IMR-90 (cell line): ENCODE measurements around the gene SPATA32. TPM values are rescaled to one million over a fixed set of nuclear protein-coding genes. Genes with fewer than 3 reads are reported as not detected.

Experiments used
- ATAC-seq: fragments of 200-7000 bp; cut with Tn5 transposase; 2 replicates; pipeline ENCODE4 v1.9.1; 2020; ENCODE audit warnings: low read depth, mild to moderate bottlenecking, moderate library complexity
- BruUV-seq: library from RNA; stranded (reverse); fragments of 400-500 nt; replicated peaks from 2 replicates; lab custom pipeline; 2021; lab: Mats Ljungman, UMichigan
- CTCF ChIA-PET: fragments of 300-600 bp; formaldehyde crosslinking; extraction: SDS; loops from one replicate; lab custom pipeline; 2021; ENCODE audit warnings: antibody characterized with exemption; lab: Yijun Ruan, JAX
- POLR2A ChIA-PET: fragments of 300-600 bp; sonication (Branson Sonifier 250); formaldehyde crosslinking; loops from one replicate; lab custom pipeline; 2022; ENCODE audit warnings: antibody characterized with exemption; ENCODE audit not compliant: unreplicated experiment; lab: Charles Lee
- DNase-seq: peaks from one replicate; pipeline ENCODE4 v3.0.0; 2013
- H2AFZ ChIP-seq: replicated peaks from 2 replicates; pipeline ENCODE3; 2013; ENCODE audit warnings: low read length, mild to moderate bottlenecking; ENCODE audit not compliant: poor library complexity
- H2AK5ac ChIP-seq: 2 replicates; pipeline ENCODE4 v1.6.1; 2013; ENCODE audit warnings: low read depth, low read length, inconsistent platforms
- H2AK9ac ChIP-seq: replicated peaks from 2 replicates; pipeline ENCODE3; 2013; ENCODE audit warnings: mild to moderate bottlenecking, low read depth, low read length, moderate library complexity; ENCODE audit not compliant: poor library complexity
- H2BK120ac ChIP-seq: 2 replicates; pipeline ENCODE4 v1.6.1; 2013; ENCODE audit warnings: low read depth, low read length, inconsistent platforms
- H2BK15ac ChIP-seq: 3 replicates; pipeline ENCODE4 v1.6.1; 2013; ENCODE audit warnings: low read depth, low read length, inconsistent platforms
- H2BK20ac ChIP-seq: 2 replicates; pipeline ENCODE4 v1.6.1; 2013; ENCODE audit warnings: low read depth, mild to moderate bottlenecking, inconsistent platforms, low read length, moderate library complexity
- H2BK5ac ChIP-seq: 2 replicates; pipeline ENCODE4 v1.6.1; 2013; ENCODE audit warnings: mild to moderate bottlenecking, low read depth, low read length, inconsistent platforms; ENCODE audit not compliant: poor library complexity, severe bottlenecking
- H3K14ac ChIP-seq: replicated peaks from 2 replicates; pipeline ENCODE4 v1.6.1; 2013; ENCODE audit warnings: low read depth, low read length, inconsistent platforms
- H3K18ac ChIP-seq: 2 replicates; pipeline ENCODE4 v1.6.1; 2013; ENCODE audit warnings: low read depth, low read length, control low read depth
- H3K23ac ChIP-seq: 2 replicates; pipeline ENCODE4 v1.6.1; 2013; ENCODE audit warnings: low read depth, low read length, inconsistent platforms
- H3K27ac ChIP-seq: 2 replicates; pipeline ENCODE4 v1.5.1; 2013; ENCODE audit warnings: mild to moderate bottlenecking, control low read depth, low read length; ENCODE audit not compliant: insufficient read depth
- H3K27me3 ChIP-seq: 2 replicates; pipeline ENCODE4 v1.6.1; 2013; ENCODE audit warnings: low read length; ENCODE audit not compliant: control insufficient read depth, insufficient read depth
- H3K36me3 ChIP-seq: 2 replicates; pipeline ENCODE4 v1.6.1; 2013; ENCODE audit warnings: low read length, mixed read lengths; ENCODE audit not compliant: control insufficient read depth, insufficient read depth
- H3K4ac ChIP-seq: 2 replicates; pipeline ENCODE4 v1.6.1; 2013; ENCODE audit warnings: low read depth, low read length, inconsistent platforms
- H3K4me1 ChIP-seq: 2 replicates; pipeline ENCODE4 v1.6.1; 2013; ENCODE audit warnings: low read length, mixed read lengths; ENCODE audit not compliant: control insufficient read depth, insufficient read depth
- H3K4me2 ChIP-seq: 2 replicates; pipeline ENCODE4 v1.6.1; 2013; ENCODE audit warnings: low read depth, mild to moderate bottlenecking, control low read depth, low read length, moderate library complexity
- H3K4me3 ChIP-seq: 2 replicates; pipeline ENCODE4 v1.5.1; 2013; ENCODE audit warnings: low read depth, mild to moderate bottlenecking, control low read depth, low read length, moderate library complexity; ENCODE audit not compliant: insufficient read depth
- H3K56ac ChIP-seq: 2 replicates; pipeline ENCODE4 v1.6.1; 2013; ENCODE audit warnings: low read length, inconsistent platforms; ENCODE audit not compliant: insufficient read depth; ENCODE audit errors: extremely low read depth
- H3K79me1 ChIP-seq, 2 experiments: 2 replicates each; pipeline ENCODE4 v1.6.1; 2013; ENCODE audit warnings: low read length in 2 of 2, inconsistent platforms in 1 of 2, low read depth in 1 of 2
- H3K9ac ChIP-seq: 2 replicates; pipeline ENCODE4 v1.6.1; 2013; ENCODE audit warnings: low read depth, low read length, control low read depth
- H3K9me1 ChIP-seq: 2 replicates; pipeline ENCODE4 v1.6.1; 2013; ENCODE audit warnings: low read length, inconsistent platforms; ENCODE audit not compliant: insufficient read depth
- H3K9me3 ChIP-seq: 2 replicates; pipeline ENCODE4 v1.6.1; 2013; ENCODE audit warnings: low read length; ENCODE audit not compliant: control insufficient read depth, insufficient read depth
- H4K20me1 ChIP-seq: 2 replicates; pipeline ENCODE4 v1.6.1; 2013; ENCODE audit warnings: low read length, inconsistent platforms; ENCODE audit not compliant: insufficient read depth
- H4K5ac ChIP-seq: 2 replicates; pipeline ENCODE4 v1.6.1; 2013; ENCODE audit warnings: mild to moderate bottlenecking, low read depth, low read length, control low read depth
- H4K8ac ChIP-seq, 2 experiments: 2 replicates each; pipeline ENCODE4 v1.6.1; 2013; ENCODE audit warnings: low read depth in 2 of 2, low read length in 2 of 2, control low read depth in 1 of 2, inconsistent platforms in 1 of 2
- H4K91ac ChIP-seq: 2 replicates; pipeline ENCODE4 v1.6.1; 2013; ENCODE audit warnings: low read depth, low read length, inconsistent platforms; ENCODE audit not compliant: insufficient read depth
- ELK1 ChIP-seq: fragments of 150-350 bp; IDR thresholded peaks from 2 replicates; pipeline ENCODE4 v1.6.1; 2016; ENCODE audit warnings: low read depth, mild to moderate bottlenecking, low read length, moderate library complexity, borderline replicate concordance
- FOS ChIP-seq: fragments of 150-350 bp; IDR thresholded peaks from 2 replicates; pipeline ENCODE4 v1.6.1; 2016; ENCODE audit warnings: low read depth, low read length
- MAFK ChIP-seq: IDR thresholded peaks from 2 replicates; pipeline ENCODE4 v1.6.1; 2012; ENCODE audit warnings: low read depth, low read length, improper control_type of control experiment
- MAZ ChIP-seq: IDR thresholded peaks from 2 replicates; pipeline ENCODE4 v1.6.1; 2012; ENCODE audit warnings: low read depth, mild to moderate bottlenecking, low read length, improper control_type of control experiment, moderate library complexity, borderline replicate concordance
- RFX5 ChIP-seq: IDR thresholded peaks from 2 replicates; pipeline ENCODE4 v1.8.0; 2012; ENCODE audit warnings: low read depth, mild to moderate bottlenecking, low read length, moderate library complexity
- SMC3 ChIP-seq: fragments of 150-350 bp; IDR thresholded peaks from 2 replicates; pipeline ENCODE4 v1.6.1; 2016; ENCODE audit warnings: low read depth, mild to moderate bottlenecking, antibody characterized with exemption, low read length, moderate library complexity
- USF2 ChIP-seq: fragments of 150-350 bp; IDR thresholded peaks from 2 replicates; pipeline ENCODE4 v1.6.1; 2017; ENCODE audit warnings: mild to moderate bottlenecking, antibody characterized with exemption, low read length, low read depth
- WGBS, 2 experiments: methylation state at CpG; one replicate each; pipeline versions ENCODE4 v1.1.5 to v1.1.7; 2013; ENCODE audit warnings: missing lambda C conversion rate in 2 of 2; ENCODE audit not compliant: insufficient read length in 1 of 2; ENCODE audit errors: extremely low coverage in 2 of 2; 5-methylcytosine and 5-hydroxymethylcytosine counted together
- dilution Hi-C: fragments of 300-500 bp; cut with HindIII; formaldehyde crosslinking; loops from one replicate; pipeline ENCODE4 v1.14.3; 2018; ENCODE audit warnings: low sequenced_read_pairs; ENCODE audit not compliant: unreplicated experiment
- in situ Hi-C: fragments of 300-500 bp; cut with MboI; formaldehyde crosslinking; loops from 3 replicates; pipeline ENCODE4 v1.14.3; 2019; ENCODE audit warnings: low sequenced_read_pairs, inconsistent platforms, mixed read lengths
- intact Hi-C: fragments of 100-400 bp; cut with micrococcal nuclease; formaldehyde crosslinking; loops from 2 replicates; pipeline ENCODE4 v1.10.0; 2022
- polyA plus RNA-seq, 3 experiments: library from polyadenylated mRNA; depleted of rRNA; stranded (reverse); fragments of >200 nt; gene quantifications; 2 replicates each; pipeline ENCODE4 v1.2.3, GENCODE V29; 2012; ENCODE audit warnings: low replicate concordance in 1 of 3
- total RNA-seq: library from RNA; depleted of rRNA; stranded (reverse); fragments of >200 nt; gene quantifications from 2 replicates; pipeline ENCODE4 v1.2.3, GENCODE V29; 2012

SPATA32 gene
- total and polyA plus RNA-seq, 2 of the 4 experiments (the other 2 are of a cell fraction) = 0.18 TPM; not detected in 1

- no peak overlapping the region for H3K14ac ChIP-seq
- BruUV-seq = no TSS peak
- no peak overlapping the region for H3K56ac ChIP-seq
- H3K36me3 ChIP-seq = peaks cover 44% of the 10 kb centered on the region
- H4K20me1 ChIP-seq = peaks cover 58% of the 10 kb centered on the region
- DNase-seq (no peak), ATAC-seq (no peak)
- H3K27me3 ChIP-seq = no peaks in the 10 kb centered on the region
- no peak overlapping the region for H3K23ac ChIP-seq
- H2AK5ac ChIP-seq = no peak overlapping the region
- no peak overlapping the region for H3K4me3 ChIP-seq
- H4K5ac ChIP-seq = no peak overlapping the region
- in situ Hi-C loops (no loop called here), dilution Hi-C loops (no loop called here), intact Hi-C loops (loop anchor here (5.0 kb wide), 1 partner anchor 97 kb away; no protein-coding TSS in a partner anchor)
- no peak overlapping the region for H3K4me2 ChIP-seq
- ChIA-PET POLR2A (no interaction called here), CTCF (no interaction called here)
- no peak overlapping the region for H2BK15ac ChIP-seq
- no peak for TF ChIP-seq RFX5
- TF ChIP-seq SMC3 = no peak
- no peak for TF ChIP-seq MAZ
- TF ChIP-seq FOS = no peak
- no peak for TF ChIP-seq MAFK
- no peak for TF ChIP-seq USF2
- TF ChIP-seq ELK1 = no peak
- H2AK9ac ChIP-seq = no peak overlapping the region
- H4K8ac ChIP-seq = no peak overlapping the region
- no peak overlapping the region for H2BK5ac ChIP-seq
- no peak overlapping the region for H4K91ac ChIP-seq
- WGBS, 2 experiments = 96% methylated on average over 11 of the region's 11 CpGs; no CpG with 5 or more reads in 1 of the 2 experiments
- H2AFZ ChIP-seq = no peak overlapping the region
- no peak overlapping the region for H3K27ac ChIP-seq
- H3K9me1 ChIP-seq = peaks cover 36% of the 10 kb centered on the region
- no peak overlapping the region for H2BK20ac ChIP-seq
- H3K79me1 ChIP-seq = peaks cover 31 to 64% of the 10 kb centered on the region in 2 experiments
- H2BK120ac ChIP-seq = no peak overlapping the region
- peaks cover 35% of the 10 kb centered on the region for H3K4me1 ChIP-seq
- no peaks in the 10 kb centered on the region for H3K9me3 ChIP-seq
- no peak overlapping the region for H3K18ac ChIP-seq
- H3K4ac ChIP-seq = no peak overlapping the region; the same call in 1 of the 2 replicates
- H3K9ac ChIP-seq = no peak overlapping the region
Observed at GRCh38 chr17:45290269-45290765, 28.4 kb upstream of the SPATA32 start.
